Measurements from ENCODE around the gene CLDN4. TPM values are rescaled to one million over a fixed set of nuclear protein-coding genes. Genes with fewer than 3 reads are reported as not detected.
"Not testable (repeated sequence)": the region's sequence is repeated elsewhere in the genome, so short reads cannot be mapped to it uniquely, and the experiment has no call there.

CLDN4 gene
- 1,331 and 1,483 TPM in 2 replicates for total RNA-seq (2014; rRNA removed; shearing (Covaris generic))

- DNase-seq (ENCODE audit: low spot score) = peak; percentile 100
Measured at GRCh38 chr7:73830681-73831583, at the start of gene CLDN4. TSS of gene CLDN4 (plus strand) at chr7:73830996. CDS start at chr7:73831202, 206 bp downstream.

GRCh38 chr7:73786588-73786987 is 44.2 kb upstream of the CLDN4 start:
- no peak for DNase-seq (ENCODE audit: low spot score)

GRCh38 chr7:73787786-73788048 is 43.1 kb upstream of the CLDN4 start:
- DNase-seq (ENCODE audit: low spot score) = not testable (repeated sequence)

GRCh38 chr7:73789051-73789450 is 41.7 kb upstream of the CLDN4 start:
- no peak for DNase-seq (ENCODE audit: low spot score)

- not testable (repeated sequence) for DNase-seq (ENCODE audit: low spot score)
Measured at GRCh38 chr7:73791170-73791690, 39.6 kb upstream of the CLDN4 start.

GRCh38 chr7:73795188-73795587 is 35.6 kb upstream of the CLDN4 start:
- DNase-seq (ENCODE audit: low spot score) = not testable (repeated sequence)

GRCh38 chr7:73796656-73797055 is 34.1 kb upstream of the CLDN4 start:
- DNase-seq (ENCODE audit: low spot score) = not testable (repeated sequence)

- DNase-seq (ENCODE audit: low spot score) = not testable (repeated sequence)
Measured at GRCh38 chr7:73797176-73797575, 33.6 kb upstream of the CLDN4 start.

- DNase-seq (ENCODE audit: low spot score) = peak; percentile 45
Measured at GRCh38 chr7:73799282-73800141, 31.3 kb upstream of the CLDN4 start.

GRCh38 chr7:73801577-73801976 is 29.2 kb upstream of the CLDN4 start:
- no peak for DNase-seq (ENCODE audit: low spot score)

- no peak for DNase-seq (ENCODE audit: low spot score)
Measured at GRCh38 chr7:73802459-73802858, 28.3 kb upstream of the CLDN4 start.

GRCh38 chr7:73809467-73809951 is 21.3 kb upstream of the CLDN4 start:
- peak; percentile 68 for DNase-seq (ENCODE audit: low spot score)

- DNase-seq (ENCODE audit: low spot score) = no peak
Measured at GRCh38 chr7:73810998-73811360, 19.8 kb upstream of the CLDN4 start.

- DNase-seq (ENCODE audit: low spot score) = peak; percentile 95
Measured at GRCh38 chr7:73811760-73812168, 19.0 kb upstream of the CLDN4 start.

- no peak for DNase-seq (ENCODE audit: low spot score)
Measured at GRCh38 chr7:73812996-73813395, 17.8 kb upstream of the CLDN4 start.

- no peak for DNase-seq (ENCODE audit: low spot score)
Measured at GRCh38 chr7:73815436-73815835, 15.4 kb upstream of the CLDN4 start.

GRCh38 chr7:73817121-73817520 is 13.7 kb upstream of the CLDN4 start:
- DNase-seq (ENCODE audit: low spot score) = no peak

- DNase-seq (ENCODE audit: low spot score) = no peak
Measured at GRCh38 chr7:73820013-73820412, 10.8 kb upstream of the CLDN4 start.

GRCh38 chr7:73821597-73822285 is 9.1 kb upstream of the CLDN4 start:
- not testable (repeated sequence) for DNase-seq (ENCODE audit: low spot score)

- DNase-seq (ENCODE audit: low spot score) = peak; percentile 96
Measured at GRCh38 chr7:73822319-73823173, 8.2 kb upstream of the CLDN4 start.

GRCh38 chr7:73823257-73823656 is 7.5 kb upstream of the CLDN4 start:
- no peak for DNase-seq (ENCODE audit: low spot score)
